H9 (cell line): ENCODE results near the gene CENPB. TPM values are rescaled to one million over a fixed set of nuclear protein-coding genes. Genes with fewer than 3 reads are reported as not detected.
A peak's percentile ranks its signal among the peaks of the same experiment; 100 is the strongest.

Source experiments
- DNase-seq: peaks from one replicate; pipeline ENCODE4 v3.0.0-alpha.2; 2017
- H2AFZ ChIP-seq: one replicate; pipeline ENCODE4 v1.6.1; 2013; ENCODE audit warnings: mild to moderate bottlenecking, low read length, control low read depth, moderate library complexity
- H2AK5ac ChIP-seq: 2 replicates; pipeline ENCODE4 v1.6.1; 2013; ENCODE audit warnings: low read length, control low read depth, mixed read lengths; ENCODE audit not compliant: insufficient read length
- H2BK120ac ChIP-seq: one replicate; pipeline ENCODE4 v1.6.1; 2013; ENCODE audit warnings: low read depth, mild to moderate bottlenecking, low read length, control low read depth, inconsistent platforms; ENCODE audit not compliant: poor library complexity, severe bottlenecking
- H2BK12ac ChIP-seq: 2 replicates; pipeline ENCODE4 v1.6.1; 2013; ENCODE audit warnings: low read length, control low read depth, mixed read lengths, low read depth; ENCODE audit not compliant: insufficient read length
- H2BK15ac ChIP-seq: 2 replicates; pipeline ENCODE4 v1.6.1; 2013; ENCODE audit warnings: low read depth, low read length, control low read depth
- H2BK20ac ChIP-seq: one replicate; pipeline ENCODE4 v1.6.1; 2013; ENCODE audit warnings: low read depth, mild to moderate bottlenecking, low read length, control low read depth, inconsistent platforms; ENCODE audit not compliant: poor library complexity, severe bottlenecking
- H2BK5ac ChIP-seq: 2 replicates; pipeline ENCODE4 v1.6.1; 2013; ENCODE audit warnings: low read length, control low read depth, mixed read lengths; ENCODE audit not compliant: insufficient read length
- H3K14ac ChIP-seq: 2 replicates; pipeline ENCODE4 v1.6.1; 2013; ENCODE audit warnings: low read length, control low read depth; ENCODE audit not compliant: insufficient read depth
- H3K18ac ChIP-seq: 2 replicates; pipeline ENCODE4 v1.6.1; 2013; ENCODE audit warnings: low read depth, mild to moderate bottlenecking, mixed read lengths, low read length, control low read depth; ENCODE audit not compliant: insufficient read length
- H3K23ac ChIP-seq: 2 replicates; pipeline ENCODE4 v1.6.1; 2013; ENCODE audit warnings: low read length, control low read depth, mixed read lengths, low read depth; ENCODE audit not compliant: insufficient read length
- H3K23me2 ChIP-seq: 2 replicates; pipeline ENCODE4 v1.6.1; 2013; ENCODE audit warnings: low read depth, mild to moderate bottlenecking, mixed read lengths, low read length, control low read depth; ENCODE audit not compliant: insufficient read length, poor library complexity, severe bottlenecking
- H3K27ac ChIP-seq: 2 replicates; pipeline ENCODE4 v1.5.1; 2013; ENCODE audit warnings: low read length, control low read depth, mixed read lengths, low read depth; ENCODE audit not compliant: insufficient read length
- H3K27me3 ChIP-seq: 2 replicates; pipeline ENCODE4 v1.6.1; 2013; ENCODE audit warnings: low read length, control low read depth, inconsistent platforms; ENCODE audit not compliant: insufficient read depth
- H3K4ac ChIP-seq: 2 replicates; pipeline ENCODE4 v1.6.1; 2013; ENCODE audit warnings: low read depth, mild to moderate bottlenecking, control low read depth, inconsistent platforms, low read length, moderate library complexity
- H3K4me1 ChIP-seq: 2 replicates; pipeline ENCODE4 v1.6.1; 2013; ENCODE audit warnings: low read length, control low read depth, inconsistent platforms; ENCODE audit not compliant: insufficient read depth
- H3K4me2 ChIP-seq: 2 replicates; pipeline ENCODE4 v1.6.1; 2013; ENCODE audit warnings: low read length, control low read depth, mixed read lengths; ENCODE audit not compliant: insufficient read length, insufficient read depth
- H3K56ac ChIP-seq: 2 replicates; pipeline ENCODE4 v1.6.1; 2013; ENCODE audit warnings: low read depth, mild to moderate bottlenecking, mixed read lengths, low read length, control low read depth; ENCODE audit not compliant: insufficient read length
- H3K79me1 ChIP-seq: 2 replicates; pipeline ENCODE4 v1.6.1; 2013; ENCODE audit warnings: low read depth, mild to moderate bottlenecking, moderate library complexity, low read length, control low read depth, inconsistent platforms; ENCODE audit not compliant: insufficient read depth, poor library complexity, severe bottlenecking
- H3K79me2 ChIP-seq: 2 replicates; pipeline ENCODE4 v1.6.1; 2013; ENCODE audit warnings: low read length, control low read depth, inconsistent platforms; ENCODE audit not compliant: insufficient read depth
- H3K9ac ChIP-seq: 2 replicates; pipeline ENCODE4 v1.6.1; 2013; ENCODE audit warnings: low read length, control low read depth, mixed read lengths; ENCODE audit not compliant: insufficient read length; ENCODE audit errors: extremely low read depth
- H3K9me3 ChIP-seq: one replicate; pipeline ENCODE4 v1.6.1; 2013; ENCODE audit warnings: low read depth, low read length, inconsistent platforms; ENCODE audit not compliant: control insufficient read depth
- H3T11ph ChIP-seq: one replicate; pipeline ENCODE4 v1.6.1; 2013; ENCODE audit warnings: mild to moderate bottlenecking, low read length, control low read depth, inconsistent platforms
- H4K20me1 ChIP-seq: one replicate; pipeline ENCODE4 v1.6.1; 2013; ENCODE audit not compliant: control insufficient read depth, insufficient read length, insufficient read depth
- H4K5ac ChIP-seq: 2 replicates; pipeline ENCODE4 v1.6.1; 2013; ENCODE audit warnings: low read depth, mild to moderate bottlenecking, mixed read lengths, low read length, control low read depth; ENCODE audit not compliant: insufficient read length
- H4K8ac ChIP-seq: replicated peaks from 2 replicates; pipeline ENCODE4 v1.6.1; 2013; ENCODE audit warnings: low read length, control low read depth, mixed read lengths, low read depth; ENCODE audit not compliant: insufficient read length
- H4K91ac ChIP-seq: 2 replicates; pipeline ENCODE4 v1.6.1; 2013; ENCODE audit warnings: low read depth, mild to moderate bottlenecking, moderate library complexity, mixed read lengths, low read length, control low read depth; ENCODE audit not compliant: insufficient read length
- H3K27ac Mint-ChIP-seq, 3 experiments: 2 replicates in 2 of 3; 3 replicates in 1 of 3; pipeline ENCODE4 v1.8.0; 2020 to 2021; ENCODE audit warnings: mixed read lengths in 3 of 3, mild to moderate bottlenecking in 1 of 3, moderate library complexity in 1 of 3
- H3K27me3 Mint-ChIP-seq: 2 replicates; pipeline ENCODE4 v1.8.0; 2021; ENCODE audit warnings: low read depth, mild to moderate bottlenecking, moderate library complexity, mixed read lengths
- H3K36me3 Mint-ChIP-seq, 3 experiments: 2 replicates in 2 of 3; 3 replicates in 1 of 3; pipeline ENCODE4 v1.8.0; 2020 to 2021; ENCODE audit warnings: low read depth in 3 of 3, mixed read lengths in 3 of 3; ENCODE audit not compliant: insufficient read depth in 1 of 3
- H3K4me1 Mint-ChIP-seq, 2 experiments: 2 replicates each; pipeline ENCODE4 v1.8.0; 2020; ENCODE audit warnings: mixed read lengths in 2 of 2
- H3K4me3 Mint-ChIP-seq, 2 experiments: 2 replicates in 1 of 2; 3 replicates in 1 of 2; pipeline ENCODE4 v1.8.0; 2020 to 2021; ENCODE audit warnings: mild to moderate bottlenecking in 2 of 2, mixed read lengths in 2 of 2, moderate library complexity in 1 of 2
- H3K9me3 Mint-ChIP-seq, 2 experiments: 2 replicates in 1 of 2; 3 replicates in 1 of 2; pipeline ENCODE4 v1.8.0; 2020; ENCODE audit warnings: mild to moderate bottlenecking in 2 of 2, mixed read lengths in 2 of 2, moderate library complexity in 1 of 2
- WGBS: extraction: QIAGEN DNeasy Blood & Tissue Kit; methylation state at CpG from one replicate; pipeline ENCODE4 v1.1.7; 2013; ENCODE audit warnings: missing lambda C conversion rate, low lambda C conversion rate, mixed read lengths; ENCODE audit not compliant: insufficient read length; ENCODE audit errors: extremely low coverage; 5-methylcytosine and 5-hydroxymethylcytosine counted together
- long read RNA-seq: library from polyadenylated mRNA; unstranded; transcript quantifications from one replicate; pipeline ENCODE4 v2.0.0, GENCODE V29; 2020
- total RNA-seq: library from RNA; stranded (reverse); gene quantifications from 2 replicates; pipeline ENCODE4 v1.2.1, GENCODE V29; 2021
- TF ChIP-seq, protein P1 (sequence below): fragments of 200-600 bp; sonication (generic); conservative IDR thresholded peaks from 3 replicates; pipeline ENCODE4 v1.8.0; 2021; ENCODE audit warnings: antibody characterized with exemption, mild to moderate bottlenecking

Gene CENPB, protein sequence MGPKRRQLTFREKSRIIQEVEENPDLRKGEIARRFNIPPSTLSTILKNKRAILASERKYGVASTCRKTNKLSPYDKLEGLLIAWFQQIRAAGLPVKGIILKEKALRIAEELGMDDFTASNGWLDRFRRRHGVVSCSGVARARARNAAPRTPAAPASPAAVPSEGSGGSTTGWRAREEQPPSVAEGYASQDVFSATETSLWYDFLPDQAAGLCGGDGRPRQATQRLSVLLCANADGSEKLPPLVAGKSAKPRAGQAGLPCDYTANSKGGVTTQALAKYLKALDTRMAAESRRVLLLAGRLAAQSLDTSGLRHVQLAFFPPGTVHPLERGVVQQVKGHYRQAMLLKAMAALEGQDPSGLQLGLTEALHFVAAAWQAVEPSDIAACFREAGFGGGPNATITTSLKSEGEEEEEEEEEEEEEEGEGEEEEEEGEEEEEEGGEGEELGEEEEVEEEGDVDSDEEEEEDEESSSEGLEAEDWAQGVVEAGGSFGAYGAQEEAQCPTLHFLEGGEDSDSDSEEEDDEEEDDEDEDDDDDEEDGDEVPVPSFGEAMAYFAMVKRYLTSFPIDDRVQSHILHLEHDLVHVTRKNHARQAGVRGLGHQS
- total RNA-seq, result 63.1 and 64.0 TPM in 2 replicates
- long read RNA-seq, partial matches to known transcripts, result 0 of 4 reads
- long read RNA-seq, other reads (novel, unspliced or antisense), result 0 of 4 reads

DNA sequence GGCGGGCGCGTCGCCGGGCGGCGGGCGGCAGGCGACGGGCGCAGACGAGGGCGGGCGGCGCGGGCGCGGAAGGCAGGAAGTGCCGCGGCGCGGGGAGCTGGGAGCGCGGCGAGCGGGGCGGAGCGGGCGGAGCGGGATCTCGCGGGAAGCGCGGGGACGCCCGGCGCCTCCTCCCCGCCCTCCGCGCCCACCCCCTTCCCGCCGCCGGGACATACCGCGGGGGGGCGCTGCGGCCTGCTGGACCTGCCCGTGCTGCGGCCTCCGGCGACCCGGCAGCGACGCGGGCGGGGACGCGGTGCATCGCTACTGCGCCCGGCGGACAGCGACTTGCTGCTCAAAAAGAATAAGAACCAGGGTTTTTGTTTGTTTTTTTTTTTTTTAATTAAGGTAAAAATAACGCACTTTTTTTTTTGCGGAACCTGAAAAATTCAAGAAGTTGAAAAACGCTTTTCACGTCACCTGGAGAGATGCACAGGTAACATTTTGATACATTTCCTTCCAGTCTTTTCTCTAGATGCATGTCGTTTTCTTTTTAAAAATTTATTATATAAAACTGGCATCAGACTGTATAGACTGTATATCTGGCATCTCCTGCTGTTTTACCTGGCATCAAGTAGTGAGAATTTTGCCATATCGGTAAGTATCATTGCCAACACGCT, at the start of gene CENPB:
CENPB (minus strand) TSS at position 76 of the 659 bp plus-strand sequence. CDS start 257 bp downstream, outside the sequence.
- Histone ChIP-seq H3K18ac (no peak within 1 kb of the TSS), H3K4me2 (peak within 1 kb of the TSS; percentile 77), H2BK15ac (no peak within 1 kb of the TSS), H4K91ac (no peak within 1 kb of the TSS), H4K8ac (no peak within 1 kb of the TSS), H3K79me2 (no peaks in the 10 kb centered on the region), H3K9me3 (no peaks in the 10 kb centered on the region), H3K14ac (peak within 1 kb of the TSS; percentile 86), H3K4me1 (no peaks in the 10 kb centered on the region), H2BK5ac (no peak within 1 kb of the TSS), H4K5ac (no peak within 1 kb of the TSS), H3K23ac (no peak within 1 kb of the TSS), H2AK5ac (no peak within 1 kb of the TSS), H3K4ac (no peak within 1 kb of the TSS), H3K27me3 (no peaks in the 10 kb centered on the region), H3K56ac (no peak within 1 kb of the TSS), H3K79me1 (no peaks in the 10 kb centered on the region), H2BK20ac (no peak within 1 kb of the TSS), H2BK120ac (no peak within 1 kb of the TSS), H3T11ph (no peak within 1 kb of the TSS), H2AFZ (no peak within 1 kb of the TSS), H2BK12ac (no peak within 1 kb of the TSS), H4K20me1 (no peaks in the 10 kb centered on the region), H3K23me2 (peaks cover 7% of the 10 kb centered on the region), H3K27ac (no peak within 1 kb of the TSS), H3K9ac (peak within 1 kb of the TSS; percentile 62)
- peaks cover 5 to 12% (median 8%) of the 10 kb centered on the region in 3 experiments; a peak in 6 of 7 replicates for H3K36me3 Mint-ChIP-seq
- DNase-seq, result peak; percentile 88
- WGBS, result no CpG with 5 or more reads among the region's 70 CpGs
- H3K4me3 Mint-ChIP-seq, result peak within 1 kb of the TSS; percentile 84 to 91
- TF ChIP-seq, protein P1, sequence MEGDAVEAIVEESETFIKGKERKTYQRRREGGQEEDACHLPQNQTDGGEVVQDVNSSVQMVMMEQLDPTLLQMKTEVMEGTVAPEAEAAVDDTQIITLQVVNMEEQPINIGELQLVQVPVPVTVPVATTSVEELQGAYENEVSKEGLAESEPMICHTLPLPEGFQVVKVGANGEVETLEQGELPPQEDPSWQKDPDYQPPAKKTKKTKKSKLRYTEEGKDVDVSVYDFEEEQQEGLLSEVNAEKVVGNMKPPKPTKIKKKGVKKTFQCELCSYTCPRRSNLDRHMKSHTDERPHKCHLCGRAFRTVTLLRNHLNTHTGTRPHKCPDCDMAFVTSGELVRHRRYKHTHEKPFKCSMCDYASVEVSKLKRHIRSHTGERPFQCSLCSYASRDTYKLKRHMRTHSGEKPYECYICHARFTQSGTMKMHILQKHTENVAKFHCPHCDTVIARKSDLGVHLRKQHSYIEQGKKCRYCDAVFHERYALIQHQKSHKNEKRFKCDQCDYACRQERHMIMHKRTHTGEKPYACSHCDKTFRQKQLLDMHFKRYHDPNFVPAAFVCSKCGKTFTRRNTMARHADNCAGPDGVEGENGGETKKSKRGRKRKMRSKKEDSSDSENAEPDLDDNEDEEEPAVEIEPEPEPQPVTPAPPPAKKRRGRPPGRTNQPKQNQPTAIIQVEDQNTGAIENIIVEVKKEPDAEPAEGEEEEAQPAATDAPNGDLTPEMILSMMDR, result peak; percentile 87
- H3K4me1 Mint-ChIP-seq, result peaks cover 15 to 21% of the 10 kb centered on the region in 2 experiments
- no peaks in the 10 kb centered on the region for H3K9me3 Mint-ChIP-seq
- H3K27me3 Mint-ChIP-seq, result peaks cover 28% of the 10 kb centered on the region
- peak within 1 kb of the TSS in 1 of 3 experiments; percentile 75; a peak in 1 of 7 replicates for H3K27ac Mint-ChIP-seq
